Activated naive CD8-positive, alpha-beta T cell treated with anti-CD3 and anti-CD28 coated beads, Interleukin-2, amount 50 U/mL, for 16 hours (primary cell): ENCODE data around the gene FXYD5.

Experiments
- DNase-seq: peaks from one replicate; pipeline ENCODE4 v3.0.0-alpha.2; 2020; ENCODE audit warnings: low read depth, low spot score

FXYD5 gene

DNA sequence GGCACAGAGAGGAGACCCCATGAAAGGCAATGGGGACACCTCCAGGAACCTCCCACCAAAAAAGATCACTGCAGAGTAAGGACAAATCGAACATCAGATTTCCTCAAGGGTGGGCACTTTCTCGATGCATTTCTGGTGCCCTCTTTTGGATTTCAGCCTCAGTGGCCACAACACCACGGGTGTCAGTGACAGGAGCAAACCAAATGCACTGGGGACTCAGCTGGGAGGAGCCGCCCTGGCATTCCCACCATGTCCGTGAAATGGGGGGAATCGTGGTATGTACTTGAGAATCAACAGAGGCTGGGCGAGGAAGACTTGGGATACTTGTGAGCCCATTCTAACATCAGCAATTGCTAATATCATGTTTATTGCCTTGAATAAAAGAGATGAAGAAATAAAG is 57.7 kb downstream of the FXYD5 start:
- DNase-seq = no peak

DNA sequence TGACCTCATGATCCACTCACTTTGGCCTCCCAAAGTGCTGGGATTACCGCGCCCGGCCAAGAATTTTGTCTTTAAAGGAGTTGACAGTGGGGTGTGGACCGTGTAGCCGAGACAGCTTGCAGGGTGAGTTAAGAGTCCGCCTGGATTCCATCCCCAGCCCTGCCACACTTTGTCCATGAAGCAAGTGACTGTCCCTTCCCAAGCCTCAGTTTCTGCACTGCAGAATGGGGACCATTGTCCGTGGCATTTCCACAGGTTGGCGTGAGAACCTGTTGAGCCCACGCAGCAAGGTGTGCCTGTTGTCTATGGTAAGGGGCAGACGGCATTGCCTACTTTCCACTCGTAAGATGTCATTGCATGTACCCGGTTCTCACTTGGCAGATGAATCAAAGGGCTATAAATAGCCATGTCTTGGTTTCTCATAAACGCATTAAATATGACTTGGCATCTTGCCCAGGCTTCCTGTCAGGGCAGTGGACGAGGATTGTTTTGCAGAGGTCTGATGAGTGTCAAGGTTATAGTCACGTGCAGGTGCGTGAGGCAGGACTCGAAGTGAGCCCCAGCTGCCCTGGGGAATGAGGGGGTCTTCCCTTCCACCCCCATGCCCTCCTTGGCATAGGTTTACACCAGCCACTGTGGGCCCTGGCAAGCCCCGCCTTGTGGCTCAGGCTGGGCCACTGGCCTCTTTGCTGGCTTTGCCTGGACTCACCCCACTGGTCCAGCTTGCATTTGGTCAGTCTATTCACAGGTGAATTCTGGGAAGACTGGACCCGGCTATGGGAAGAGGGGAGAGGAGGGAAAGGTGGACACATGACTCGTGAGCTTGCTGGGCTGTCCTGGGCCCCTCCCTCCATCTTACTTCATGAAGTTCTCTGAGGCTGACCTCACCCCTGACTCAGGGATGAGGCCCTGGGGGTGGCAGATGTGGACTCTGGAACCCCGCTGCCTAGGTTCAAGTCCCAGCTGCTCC is 59.4 kb downstream of the FXYD5 start:
- DNase-seq = peak; percentile 63

DNA sequence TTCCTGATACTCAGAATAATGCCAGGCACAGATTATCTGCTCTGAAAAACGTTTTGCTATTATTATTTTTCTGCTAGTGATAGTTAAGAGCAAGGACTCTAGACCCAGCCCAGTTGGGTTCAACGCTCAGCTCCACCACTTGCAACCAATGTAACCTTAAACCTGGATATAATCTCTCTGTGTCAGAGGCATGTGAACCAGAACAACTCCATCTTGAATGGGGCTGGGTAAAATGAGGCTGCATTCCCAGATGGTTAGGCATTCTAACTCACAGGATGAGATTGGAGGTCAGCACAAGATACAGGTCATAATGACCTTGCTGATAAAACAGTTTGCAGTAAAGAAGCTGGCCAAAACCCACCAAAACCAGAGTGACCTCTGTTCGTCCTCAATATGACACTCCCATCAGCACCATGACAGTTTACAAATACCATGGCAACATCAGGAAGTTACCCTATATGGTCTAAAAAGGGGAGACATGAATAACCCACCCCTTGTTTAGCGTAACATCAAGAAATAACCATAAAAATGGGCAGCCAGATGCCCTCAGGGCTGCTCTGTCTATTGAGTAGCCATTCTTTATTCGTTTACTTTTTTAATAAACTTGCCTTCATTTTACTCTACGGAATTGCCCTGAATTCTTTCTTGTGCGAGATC is 60.4 kb downstream of the FXYD5 start:
- DNase-seq = no peak

DNA sequence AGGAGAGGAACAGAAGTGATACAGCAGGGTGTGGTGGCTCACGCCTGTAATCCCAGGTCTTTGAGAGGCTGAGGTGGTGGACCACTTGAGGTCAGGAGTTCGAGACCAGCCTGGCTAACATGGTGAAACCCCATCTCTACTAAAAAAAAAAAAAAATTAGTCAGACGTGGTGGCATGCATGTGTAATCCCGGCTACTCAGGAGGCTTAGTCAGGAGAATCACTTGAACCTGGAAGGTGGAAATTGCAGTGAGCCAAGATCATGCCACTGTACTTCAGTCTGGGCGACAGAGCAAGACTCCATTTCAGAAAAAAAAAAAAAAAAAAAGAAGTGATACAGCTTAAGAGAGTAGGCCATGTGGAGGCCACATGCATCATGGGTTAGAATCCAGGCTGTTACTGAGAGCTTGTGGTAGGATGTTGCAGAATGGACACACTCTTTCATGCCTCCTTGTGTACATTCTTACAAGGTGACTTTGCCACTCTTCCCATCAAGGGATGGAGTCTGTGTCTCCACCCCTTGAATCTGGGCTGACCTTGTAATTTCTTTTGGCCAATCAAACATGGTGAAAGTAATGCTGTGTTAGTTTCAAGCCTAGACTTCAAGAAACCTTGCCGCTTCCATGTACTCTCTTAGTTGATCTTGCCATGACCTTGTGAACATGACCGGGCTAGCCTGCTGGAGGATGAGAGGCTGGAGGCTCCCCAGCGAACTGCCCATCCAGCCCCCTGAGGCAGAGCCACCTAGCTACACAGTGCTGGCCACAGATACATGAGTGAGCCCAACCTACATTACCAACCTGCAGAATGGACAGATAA is 61.7 kb downstream of the FXYD5 start:
- DNase-seq = no peak

DNA sequence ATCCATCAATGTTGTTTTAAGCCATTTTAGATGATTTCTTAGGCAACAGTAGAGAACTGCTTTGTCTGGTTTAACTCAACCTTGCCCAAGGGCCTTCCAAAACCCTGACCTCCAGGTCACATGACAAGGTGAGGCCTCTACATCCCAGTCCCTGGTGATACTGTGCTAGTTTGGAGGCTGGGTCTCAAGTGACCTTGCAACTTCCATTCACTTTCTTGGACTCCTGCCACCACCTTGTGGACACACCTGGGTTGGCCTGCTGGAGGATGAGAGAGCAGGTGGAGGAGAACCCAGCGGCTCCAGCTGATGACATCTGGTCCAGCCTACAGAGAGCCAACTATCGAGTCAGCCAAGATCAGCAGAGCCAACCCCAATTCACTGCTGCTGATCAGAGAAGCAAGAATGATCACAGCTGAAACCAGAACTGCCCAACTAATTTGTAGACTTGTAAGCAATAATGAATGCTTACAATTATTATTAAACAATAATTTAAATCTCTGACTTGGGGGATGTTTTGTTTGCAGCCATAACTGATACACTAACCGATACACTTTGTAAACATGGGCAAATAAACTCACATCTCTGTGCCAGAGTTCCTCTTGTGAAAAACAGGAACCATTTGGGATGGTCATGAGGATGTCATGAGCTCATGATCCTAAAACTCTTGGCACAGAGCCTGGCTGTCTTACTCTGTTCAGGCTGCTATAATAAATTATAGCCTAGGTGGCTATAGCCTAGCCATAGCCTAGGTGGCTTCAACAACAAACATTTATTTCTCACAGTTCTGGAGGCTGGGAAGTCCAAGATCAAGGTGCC is 62.5 kb downstream of the FXYD5 start:
- no peak for DNase-seq

DNA sequence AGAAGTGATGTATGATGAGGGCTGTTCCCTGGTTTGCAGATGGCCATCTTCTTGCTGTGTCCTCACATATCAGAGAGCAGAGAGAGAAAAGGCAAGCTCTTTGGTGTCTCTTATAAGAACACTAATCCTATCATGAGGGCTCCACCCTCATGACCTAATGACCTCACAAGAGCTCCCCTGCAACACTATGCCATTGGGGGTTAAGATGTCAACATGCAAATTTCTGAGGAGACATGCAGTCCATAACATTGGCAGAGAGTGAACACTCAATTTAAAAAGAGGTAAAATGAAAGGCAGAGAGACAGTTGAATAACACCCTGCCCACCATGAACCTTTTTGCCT is 63.1 kb downstream of the FXYD5 start:
- DNase-seq = no peak

DNA sequence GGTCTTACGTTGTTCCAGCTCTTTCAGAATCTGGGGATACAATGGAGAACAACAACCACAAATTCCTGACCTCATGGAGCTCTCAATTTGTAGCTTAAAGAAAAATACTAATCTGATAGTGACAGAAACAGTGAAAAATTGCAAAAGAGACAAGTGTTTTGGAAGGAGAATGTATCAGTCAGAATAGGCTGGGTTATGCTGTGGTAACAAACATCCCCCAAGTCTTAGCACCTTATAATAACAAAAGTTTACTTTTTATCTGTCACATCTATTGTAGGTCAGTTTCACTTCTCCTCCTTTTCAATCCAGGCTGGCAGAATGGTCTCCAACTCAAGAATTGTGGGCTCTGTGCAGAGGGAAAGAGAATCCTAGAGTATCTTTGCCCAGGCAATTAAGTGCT is 64.5 kb downstream of the FXYD5 start:
- DNase-seq = no peak
